Ovary (tissue), 9 donors: ENCODE results near the gene JAML. TPM values are rescaled to one million over a fixed set of nuclear protein-coding genes. Genes with fewer than 3 reads are reported as not detected.

Experiments used
- DNase-seq, 5 donors: peaks; one replicate each; pipeline ENCODE4 v3.0.0-alpha.2; 2019 to 2020
- H3K27ac ChIP-seq, 2 donors: fragments of 200-600 bp; one replicate each; pipeline versions ENCODE4 v1.5.1 to v1.8.0; 2019 to 2022
- H3K27me3 ChIP-seq: fragments of 200-600 bp; one replicate; pipeline ENCODE4 v1.8.0; 2022
- H3K36me3 ChIP-seq: fragments of 200-600 bp; sonication (generic); one replicate; pipeline ENCODE4 v1.5.1; 2019
- H3K4me1 ChIP-seq: one replicate; pipeline ENCODE4 v1.8.1; 2013; ENCODE audit warnings: mild to moderate bottlenecking, moderate library complexity; ENCODE audit not compliant: insufficient read depth
- H3K4me3 ChIP-seq: fragments of 200-600 bp; sonication (generic); one replicate; pipeline ENCODE4 v1.5.1; 2017
- H3K9me3 ChIP-seq, 2 donors: fragments of 200-600 bp in 1 of 2; sonication (generic) in 1 of 2; one replicate each; pipeline versions ENCODE4 v1.5.1 to v1.8.1; 2013 to 2019; ENCODE audit warnings: mild to moderate bottlenecking in 1 of 2, moderate library complexity in 1 of 2
- CTCF ChIP-seq, 3 donors: fragments of 450-650 bp in 2 of 3; fragments of 200-600 bp in 1 of 3; IDR thresholded peaks; one replicate each; pipeline versions ENCODE4 v1.5.1 to v1.8.0; 2016 to 2022; ENCODE audit warnings: antibody characterized with exemption in 3 of 3, mild to moderate bottlenecking in 1 of 3
- EP300 ChIP-seq: sonication (generic); formaldehyde crosslinking; IDR thresholded peaks from one replicate; pipeline ENCODE4 v1.6.1; 2017; ENCODE audit warnings: antibody characterized with exemption
- POLR2A ChIP-seq: fragments of 450-650 bp; IDR thresholded peaks from one replicate; pipeline ENCODE4 v1.6.1; 2017; ENCODE audit warnings: antibody characterized with exemption, mild to moderate bottlenecking, moderate library complexity
- WGBS, 3 donors: extraction: QIAGEN DNeasy Blood & Tissue Kit in 1 of 3; methylation state at CpG; one replicate each; pipeline versions ENCODE4 v1.1.5 to v1.1.7; 2013 to 2017; 5-methylcytosine and 5-hydroxymethylcytosine counted together
- intact Hi-C, 4 donors: fragments of 100-400 bp; cut with DNase I; formaldehyde crosslinking; loops; one replicate each; pipeline versions ENCODE4 v1.11.0 to v1.15.1; 2022 to 2023
- polyA plus RNA-seq, 2 donors: library from polyadenylated mRNA; stranded (reverse); fragments of 200-250 nt in 1 of 2; fragments of 350-450 nt in 1 of 2; fragmentation: Illumina TruSeq in 1 of 2; extraction: RNeasy Lipid Tissue Mini Kit (QIAGEN cat#74804) in 1 of 2; gene quantifications; one replicate each; pipeline ENCODE4 v1.2.3, GENCODE V29; 2013 to 2014
- total RNA-seq, 7 donors: library from RNA; depleted of rRNA in 2 of 7; stranded (reverse); fragments of >200 nt in 2 of 7; fragmentation: NEBNext Ultra II Directional in 3 of 7; extraction: Animal tissue kit (Norgen Biotek cat#: 25700) in 3 of 7; gene quantifications; one replicate each; pipeline versions ENCODE4 v1.1.0 to v1.2.4, GENCODE V29; 2016 to 2023
- donor health status: DM: no; HTN: no; CAD: no; lungs with moderate emphysema.
- donor health status: DM: no; HTN: no; CAD: no.
- donor health status: Bipolar disorder and iron deficiency.
- donor health status: DM: yes; HTN: yes; CAD: no.
- donor health status: DM: no; HTN: no; CAD: no.
- donor health status: DM: yes; HTN: yes; CAD: no.

JAML gene
- total and polyA plus RNA-seq, 9 donors, result 0.79 to 18.0 (median 2.0) TPM

- no peak for DNase-seq
- Histone ChIP-seq H3K4me3 (no peak overlapping the region), H3K4me1 (no peaks in the 10 kb centered on the region), H3K36me3 (no peaks in the 10 kb centered on the region), H3K27ac (no peak overlapping the region), H3K9me3 (no peaks in the 10 kb centered on the region), H3K27me3 (no peaks in the 10 kb centered on the region)
- intact Hi-C loops, result no loop called here
- TF ChIP-seq CTCF (IDR thresholded peaks at IDR 0.05) (no peak), EP300 (no peak), POLR2A (no peak)
These were observed 5.6 kb downstream of the JAML start for GRCh38 chr11:118219244-118219643.

GRCh38 chr11:118217575-118217974 lies 7.2 kb downstream of the JAML start:
- Histone ChIP-seq H3K9me3 (no peaks in the 10 kb centered on the region), H3K36me3 (no peaks in the 10 kb centered on the region), H3K4me3 (no peak overlapping the region), H3K27ac (no peak overlapping the region), H3K27me3 (no peaks in the 10 kb centered on the region), H3K4me1 (no peaks in the 10 kb centered on the region)
- intact Hi-C loops, result no loop called here
- 83 to 96% (median 88%) methylated on average over 3 of the region's 3 CpGs for WGBS, 3 donors
- DNase-seq, result no peak
- TF ChIP-seq POLR2A (no peak), EP300 (no peak), CTCF (IDR thresholded peaks at IDR 0.05) (no peak)

- Histone ChIP-seq H3K4me1 (no peaks in the 10 kb centered on the region), H3K36me3 (no peaks in the 10 kb centered on the region), H3K27ac (no peak overlapping the region), H3K9me3 (no peaks in the 10 kb centered on the region), H3K4me3 (no peak overlapping the region), H3K27me3 (no peaks in the 10 kb centered on the region)
- TF ChIP-seq CTCF (IDR thresholded peaks at IDR 0.05) (no peak), EP300 (no peak), POLR2A (no peak)
- 72 to 83% (median 76%) methylated on average over 11 of the region's 11 CpGs for WGBS, 3 donors
- DNase-seq, result no peak
- intact Hi-C loops, result no loop called here
These were observed 8.0 kb downstream of the JAML start for GRCh38 chr11:118216621-118217481.

GRCh38 chr11:118215765-118216164 lies 9.0 kb downstream of the JAML start:
- Histone ChIP-seq H3K9me3 (no peaks in the 10 kb centered on the region), H3K27me3 (no peaks in the 10 kb centered on the region), H3K36me3 (no peaks in the 10 kb centered on the region), H3K4me1 (no peaks in the 10 kb centered on the region), H3K27ac (no peak overlapping the region), H3K4me3 (no peak overlapping the region)
- no peak for TF ChIP-seq POLR2A
- no peak for TF ChIP-seq EP300
- no peak for TF ChIP-seq CTCF (IDR thresholded peaks at IDR 0.05)
- DNase-seq, result no peak
- intact Hi-C loops, result no loop called here
- WGBS, 3 donors, result 85 to 89% (median 89%) methylated on average over 7 of the region's 7 CpGs
